GM13977 (cell line): Measurements from ENCODE around the gene TMEM184B.

Experiments used
- DNase-seq: peaks from one replicate; pipeline ENCODE4 v3.0.0; 2012; ENCODE audit warnings: low spot score
- CTCF ChIP-seq: IDR thresholded peaks from 2 replicates; pipeline ENCODE4 v1.5.1; 2012; ENCODE audit warnings: mild to moderate bottlenecking, control low read depth; ENCODE audit not compliant: insufficient read depth; ENCODE audit errors: extremely low read depth, missing control alignments
- in situ Hi-C: fragments of 300-500 bp; cut with MboI; formaldehyde crosslinking; loops from one replicate; pipeline ENCODE4 v1.12.0; 2022; ENCODE audit warnings: low sequenced_read_pairs, low pct_unique_long_range_greater_than_20kb, mixed read lengths, inconsistent platforms; ENCODE audit not compliant: unreplicated experiment

TMEM184B gene

GRCh38 chr22:38270091-38270992 is 2.5 kb downstream of the TMEM184B start:
- no peak for DNase-seq
- in situ Hi-C loops = no loop called here
- no peak for TF ChIP-seq CTCF

GRCh38 chr22:38269466-38269865 is 3.3 kb downstream of the TMEM184B start:
- TF ChIP-seq CTCF = no peak
- DNase-seq = no peak
- in situ Hi-C loops = no loop called here

- DNase-seq = no peak
- no peak for TF ChIP-seq CTCF
- in situ Hi-C loops = no loop called here
These were observed 5.7 kb downstream of the TMEM184B start for GRCh38 chr22:38267086-38267485.

- no peak for TF ChIP-seq CTCF
- no peak for DNase-seq
- in situ Hi-C loops = no loop called here
These were observed 6.7 kb downstream of the TMEM184B start for GRCh38 chr22:38266120-38266519.

GRCh38 chr22:38264322-38264843 is 8.4 kb downstream of the TMEM184B start:
- DNase-seq = no peak
- TF ChIP-seq CTCF = no peak
- in situ Hi-C loops = no loop called here

- peak; percentile 67 for TF ChIP-seq CTCF
- peak; percentile 69 for DNase-seq
- in situ Hi-C loops = no loop called here
These were observed 10.6 kb downstream of the TMEM184B start for GRCh38 chr22:38262051-38262795.
